ENCODE measurements around the gene ELK4. TPM values are rescaled to one million over a fixed set of nuclear protein-coding genes. Genes with fewer than 3 reads are reported as not detected.

ELK4 gene
- total and polyA plus RNA-seq, 2 of the 13 experiments (the other 11 are each of a cell fraction or from before 2014, with no cell fraction given), result 8.3 to 13.1 TPM

DNA sequence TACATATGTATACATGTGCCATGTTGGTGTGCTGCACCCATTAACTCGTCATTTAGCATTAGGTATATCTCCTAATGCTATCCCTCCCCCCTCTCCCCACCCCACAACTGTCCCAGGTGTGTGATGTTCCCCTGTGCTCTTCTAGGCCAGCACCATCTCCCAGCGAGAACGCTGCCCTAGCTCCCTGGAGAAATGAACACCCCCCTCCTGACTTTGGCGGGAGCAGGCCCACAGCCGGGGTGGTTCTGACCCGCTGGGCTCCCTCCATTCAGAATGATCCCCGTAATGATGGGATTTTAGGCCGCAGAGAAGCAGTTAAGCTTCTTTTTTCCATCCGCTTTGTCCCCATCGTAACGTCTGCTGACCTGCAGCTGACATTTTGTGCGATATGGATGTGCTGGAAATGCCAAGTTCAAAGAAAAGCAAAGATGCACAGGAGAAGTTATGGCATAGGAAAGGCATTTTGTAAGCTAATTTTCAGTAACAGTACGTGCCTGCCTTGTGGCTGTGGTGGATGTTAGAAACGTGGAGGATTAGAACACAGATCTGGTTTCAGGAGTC, 39.3 kb downstream of the ELK4 start:
- 0 out of 5 replicates have a peak, but pooled peaks cover 0 to 3% of the 10 kb centered on the region in 2 experiments for H3K27me3 ChIP-seq (ENCODE audit: control insufficient read depth in 1 of 2, insufficient read depth in 2 of 2, low read length in 2 of 2)
- no peaks in the 10 kb centered on the region for H3K9me3 ChIP-seq (ENCODE audit: low read length)
- 70% methylated on average over 14 of the region's 14 CpGs for WGBS (ENCODE audit: low lambda C conversion rate)
- H3K4me3 ChIP-seq (replicated peaks in 1 of 3; ENCODE audit: insufficient read depth in 1 of 3, low read depth in 2 of 3, low read length in 3 of 3), result peak overlapping the region in 2 of 3 experiments; percentile 33 to 85; a peak in 3 of 6 replicates
- 0 out of 5 replicates have a peak, but pooled peaks cover 0 to 2% of the 10 kb centered on the region in 2 experiments for H3K36me3 ChIP-seq (replicated peaks in 1 of 2; ENCODE audit: control insufficient read depth in 1 of 2, insufficient read depth in 2 of 2, low read length in 2 of 2)
- ChIA-PET CTCF (ENCODE audit: low intra/inter-chr PET ratio, low total read pairs) (interaction anchor here (0.9 to 5.1 kb wide), 4 partner anchors 39 to 118 kb away, joined by 4 to 99 read pairs (median 12); partner anchors contain the start of gene ELK4), POLR2A (interaction anchor here (1.2 to 2.9 kb wide), 7 partner anchors 9 to 156 kb away, joined by 3 to 63 read pairs (median 8); partner anchors contain the start of gene ELK4)
- no peak overlapping the region for H3K27ac ChIP-seq (ENCODE audit: extremely low read length, insufficient read depth, low read length)
- TSS peak; percentile 70 for BruUV-seq (replicated peaks)
- FAIRE-seq (no peak), ATAC-seq (no peak), DNase-seq (ENCODE audit: low spot score) (no peak)
- no peak for TF ChIP-seq ZNF24 (IDR thresholded peaks at IDR 0.05)
- no peak for TF ChIP-seq POLR2A (IDR thresholded peaks at IDR 0.05; ENCODE audit: insufficient read depth in 1 of 2, low read depth in 2 of 2, low read length in 2 of 2)
- TF ChIP-seq, protein P1, sequence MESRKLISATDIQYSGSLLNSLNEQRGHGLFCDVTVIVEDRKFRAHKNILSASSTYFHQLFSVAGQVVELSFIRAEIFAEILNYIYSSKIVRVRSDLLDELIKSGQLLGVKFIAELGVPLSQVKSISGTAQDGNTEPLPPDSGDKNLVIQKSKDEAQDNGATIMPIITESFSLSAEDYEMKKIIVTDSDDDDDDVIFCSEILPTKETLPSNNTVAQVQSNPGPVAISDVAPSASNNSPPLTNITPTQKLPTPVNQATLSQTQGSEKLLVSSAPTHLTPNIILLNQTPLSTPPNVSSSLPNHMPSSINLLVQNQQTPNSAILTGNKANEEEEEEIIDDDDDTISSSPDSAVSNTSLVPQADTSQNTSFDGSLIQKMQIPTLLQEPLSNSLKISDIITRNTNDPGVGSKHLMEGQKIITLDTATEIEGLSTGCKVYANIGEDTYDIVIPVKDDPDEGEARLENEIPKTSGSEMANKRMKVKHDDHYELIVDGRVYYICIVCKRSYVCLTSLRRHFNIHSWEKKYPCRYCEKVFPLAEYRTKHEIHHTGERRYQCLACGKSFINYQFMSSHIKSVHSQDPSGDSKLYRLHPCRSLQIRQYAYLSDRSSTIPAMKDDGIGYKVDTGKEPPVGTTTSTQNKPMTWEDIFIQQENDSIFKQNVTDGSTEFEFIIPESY (CRISPR knock-in tag; IDR thresholded peaks at IDR 0.05), result peak; percentile 43; the same call in 1 of the 2 replicates
- peak; percentile 5; the same call in 1 of the 2 replicates for TF ChIP-seq DMAP1 (CRISPR knock-in tag; IDR thresholded peaks at IDR 0.05)
- H3K9ac ChIP-seq (ENCODE audit: insufficient read depth, low read depth, low read length), result peak overlapping the region; percentile 52
- H3K4me1 ChIP-seq (ENCODE audit: insufficient read depth, low read length), result peaks cover 36% of the 10 kb centered on the region
- peak overlapping the region; percentile 91 for H3K4me2 ChIP-seq (ENCODE audit: low read depth, low read length)
- no peaks in the 10 kb centered on the region for H4K20me1 ChIP-seq (ENCODE audit: insufficient read depth, low read length)
- intact Hi-C loops (cut with micrococcal nuclease; ENCODE audit: unreplicated experiment), result loop anchor here (1.0 to 2.0 kb wide), 3 partner anchors 40 to 118 kb away; partner anchors contain the start of gene ELK4
- H2AFZ ChIP-seq (ENCODE audit: low read length), result no peak overlapping the region
- H3K79me2 ChIP-seq (ENCODE audit: insufficient read depth, low read length), result no peaks in the 10 kb centered on the region
- in situ Hi-C loops (cut with HindIII; ENCODE audit: extremely low pct_ligation_motif_present, low pct_unique_long_range_greater_than_20kb), result loop anchor here (5.0 kb wide), 3 partner anchors 40 to 125 kb away; partner anchors contain the start of gene ELK4
